Urothelium cell line (cell line): Measurements from ENCODE around the gene TBCB.
"Not testable (repeated sequence)": the region's sequence is repeated elsewhere in the genome, so short reads cannot be mapped to it uniquely, and the experiment has no call there.

Experiments
- DNase-seq: peaks from one replicate; pipeline ENCODE4 v3.0.0; 2011; ENCODE audit warnings: low spot score, mixed read lengths
- FAIRE-seq: peaks from 2 replicates; lab custom pipeline; 2011; peaks lifted over from hg19 to GRCh38; lab: Jason Lieb, UNC

Gene TBCB

GRCh38 chr19:36163813-36164212 lies 48.5 kb downstream of the TBCB start:
- no peak for FAIRE-seq
- no peak for DNase-seq

DNA sequence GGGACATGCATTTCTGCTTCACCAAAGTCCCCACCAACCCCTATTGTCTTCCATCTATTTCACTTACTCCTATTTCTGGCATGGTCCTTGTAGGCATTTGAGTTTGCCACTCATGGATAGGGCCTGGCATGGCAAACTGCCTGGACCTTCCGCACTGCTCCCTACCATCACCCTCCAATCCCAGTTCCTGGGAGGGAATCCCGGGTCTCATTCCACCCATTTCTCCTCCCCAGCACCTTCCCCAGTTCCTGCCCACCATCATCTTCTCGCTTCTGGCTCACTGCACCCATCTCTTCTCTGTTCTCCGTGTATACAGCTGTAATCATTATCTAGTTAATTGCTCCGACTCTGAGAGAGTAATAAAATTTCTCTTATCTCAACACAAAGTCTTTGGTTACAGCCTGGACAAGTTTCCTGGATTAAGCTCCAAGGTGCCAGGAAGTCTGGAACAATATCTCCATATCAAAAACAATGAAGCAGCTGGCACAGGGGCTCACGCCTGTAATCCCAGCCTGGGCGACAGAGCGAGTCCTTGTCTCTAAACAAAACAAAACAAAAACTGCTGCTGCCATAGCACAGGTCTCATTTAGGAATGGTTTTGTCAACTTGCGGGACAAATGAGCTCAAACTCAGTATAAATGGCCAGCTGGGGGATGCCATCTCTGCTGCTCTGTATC lies 54.0 kb downstream of the TBCB start:
- DNase-seq (no peak), FAIRE-seq (no peak)

GRCh38 chr19:36172852-36173251 lies 57.6 kb downstream of the TBCB start:
- DNase-seq (no peak), FAIRE-seq (no peak)

DNA sequence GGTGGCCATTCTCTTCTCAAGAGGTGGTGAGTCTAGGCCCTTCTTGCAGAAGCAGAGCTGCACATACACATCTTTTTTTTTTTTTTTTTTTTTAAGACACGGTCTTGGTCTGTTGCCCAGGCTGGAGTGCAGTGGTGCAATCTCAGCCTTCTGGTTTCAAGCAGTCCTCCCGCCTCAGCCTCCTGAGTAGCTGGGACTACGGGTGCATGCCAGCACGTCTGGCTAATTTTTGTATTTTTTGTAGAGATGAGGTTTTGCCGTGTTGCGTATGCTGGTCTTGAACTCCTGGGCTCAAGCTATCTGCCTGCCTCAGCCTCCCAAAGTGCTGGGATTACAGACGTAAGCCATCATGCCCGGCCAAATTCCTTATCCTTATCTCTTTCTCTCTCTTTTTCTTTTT lies 58.6 kb downstream of the TBCB start:
- FAIRE-seq, DNase-seq: not testable (repeated sequence)
